ENCODE results near the gene IQSEC1. TPM values are rescaled to one million over a fixed set of nuclear protein-coding genes. Genes with fewer than 3 reads are reported as not detected.

IQSEC1 gene
- total and polyA plus RNA-seq, 7 donors: 2.5 to 39.1 (median 23.9) TPM

- WGBS, 2 donors: 54 to 78% methylated on average over 23 of the region's 23 CpGs
- intact Hi-C loops (cut with DNase I): no loop called here
Measured at GRCh38 chr3:13081603-13082360, 8.6 kb upstream of the IQSEC1 start.

DNA sequence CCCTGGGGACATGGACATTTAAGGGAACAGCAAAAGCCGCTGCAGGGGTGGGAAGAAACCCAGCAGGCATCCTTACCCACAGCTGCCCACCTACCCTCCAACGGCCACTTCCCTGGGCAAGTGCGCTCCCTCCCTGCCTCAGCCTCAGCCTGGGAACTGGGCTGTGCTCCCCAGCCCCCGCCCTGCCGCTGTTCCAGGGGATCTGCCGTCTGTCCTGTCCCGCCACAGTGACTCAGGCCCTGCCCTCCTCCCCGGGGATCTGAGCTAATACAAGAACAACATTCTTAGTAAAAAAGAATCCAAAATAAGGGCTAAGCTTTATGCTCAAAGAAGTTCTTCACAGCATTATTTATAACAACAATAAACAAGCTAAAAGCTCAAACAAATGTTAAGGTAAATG is 7.4 kb upstream of the IQSEC1 start:
- Histone ChIP-seq H3K36me3 (no peaks in the 10 kb centered on the region), H3K4me3 (no peak overlapping the region), H3K27me3 (peaks cover 0 to 27% (median 9%) of the 10 kb centered on the region in 3 donors), H3K4me1 (peaks cover 0 to 7% (median 7%) of the 10 kb centered on the region in 4 donors), H3K27ac (no peak overlapping the region), H3K9me3 (no peaks in the 10 kb centered on the region)
- WGBS, 2 donors: 59 to 64% methylated on average over 8 of the region's 8 CpGs
- DNase-seq: no peak
- intact Hi-C loops (cut with DNase I): no loop called here
- TF ChIP-seq POLR2AphosphoS5 (IDR thresholded peaks at IDR 0.05) (no peak), POLR2A (IDR thresholded peaks at IDR 0.05) (no peak), EP300 (IDR thresholded peaks at IDR 0.05) (no peak)
- TF ChIP-seq, protein P1, sequence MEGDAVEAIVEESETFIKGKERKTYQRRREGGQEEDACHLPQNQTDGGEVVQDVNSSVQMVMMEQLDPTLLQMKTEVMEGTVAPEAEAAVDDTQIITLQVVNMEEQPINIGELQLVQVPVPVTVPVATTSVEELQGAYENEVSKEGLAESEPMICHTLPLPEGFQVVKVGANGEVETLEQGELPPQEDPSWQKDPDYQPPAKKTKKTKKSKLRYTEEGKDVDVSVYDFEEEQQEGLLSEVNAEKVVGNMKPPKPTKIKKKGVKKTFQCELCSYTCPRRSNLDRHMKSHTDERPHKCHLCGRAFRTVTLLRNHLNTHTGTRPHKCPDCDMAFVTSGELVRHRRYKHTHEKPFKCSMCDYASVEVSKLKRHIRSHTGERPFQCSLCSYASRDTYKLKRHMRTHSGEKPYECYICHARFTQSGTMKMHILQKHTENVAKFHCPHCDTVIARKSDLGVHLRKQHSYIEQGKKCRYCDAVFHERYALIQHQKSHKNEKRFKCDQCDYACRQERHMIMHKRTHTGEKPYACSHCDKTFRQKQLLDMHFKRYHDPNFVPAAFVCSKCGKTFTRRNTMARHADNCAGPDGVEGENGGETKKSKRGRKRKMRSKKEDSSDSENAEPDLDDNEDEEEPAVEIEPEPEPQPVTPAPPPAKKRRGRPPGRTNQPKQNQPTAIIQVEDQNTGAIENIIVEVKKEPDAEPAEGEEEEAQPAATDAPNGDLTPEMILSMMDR (IDR thresholded peaks at IDR 0.05): no peak

More at GRCh38 chr3:13081603-13082360, 8.6 kb upstream of the IQSEC1 start:
- no peak overlapping the region for H3K27ac ChIP-seq
- H3K4me1 ChIP-seq: peaks cover 0 to 7% (median 7%) of the 10 kb centered on the region in 4 donors
- H3K4me3 ChIP-seq: no peak overlapping the region
- H3K27me3 ChIP-seq: peaks cover 0 to 17% (median 0%) of the 10 kb centered on the region in 3 donors
- H3K9me3 ChIP-seq: no peaks in the 10 kb centered on the region
- no peak for DNase-seq
- no peak for TF ChIP-seq POLR2A (IDR thresholded peaks at IDR 0.05)
- TF ChIP-seq EP300 (IDR thresholded peaks at IDR 0.05): no peak
- TF ChIP-seq, protein P1 (IDR thresholded peaks at IDR 0.05): no peak
- TF ChIP-seq POLR2AphosphoS5 (IDR thresholded peaks at IDR 0.05): no peak
- no peaks in the 10 kb centered on the region for H3K36me3 ChIP-seq

GRCh38 chr3:13080026-13080425 is 6.8 kb upstream of the IQSEC1 start:
- Histone ChIP-seq H3K27ac (no peak overlapping the region), H3K4me1 (peaks cover 0 to 7% (median 7%) of the 10 kb centered on the region in 4 donors), H3K9me3 (no peaks in the 10 kb centered on the region), H3K27me3 (peaks cover 0 to 33% (median 15%) of the 10 kb centered on the region in 3 donors), H3K4me3 (no peak overlapping the region), H3K36me3 (no peaks in the 10 kb centered on the region)
- intact Hi-C loops (cut with DNase I): no loop called here
- TF ChIP-seq POLR2A (IDR thresholded peaks at IDR 0.05) (no peak), EP300 (IDR thresholded peaks at IDR 0.05) (no peak), POLR2AphosphoS5 (IDR thresholded peaks at IDR 0.05) (no peak)
- TF ChIP-seq, protein P1 (IDR thresholded peaks at IDR 0.05): no peak
- WGBS, 2 donors: 73 to 88% methylated on average over 3 of the region's 3 CpGs
- no peak for DNase-seq

GRCh38 chr3:13079510-13079909 is 6.3 kb upstream of the IQSEC1 start:
- intact Hi-C loops (cut with DNase I): no loop called here
- Histone ChIP-seq H3K4me3 (no peak overlapping the region), H3K4me1 (peaks cover 0 to 7% (median 7%) of the 10 kb centered on the region in 4 donors), H3K27me3 (peaks cover 2 to 38% (median 20%) of the 10 kb centered on the region in 3 donors), H3K36me3 (no peaks in the 10 kb centered on the region), H3K9me3 (no peaks in the 10 kb centered on the region), H3K27ac (no peak overlapping the region)
- DNase-seq: no peak
- WGBS, 2 donors: 90 to 94% methylated on average over 7 of the region's 7 CpGs
- TF ChIP-seq POLR2AphosphoS5 (IDR thresholded peaks at IDR 0.05): no peak
- TF ChIP-seq POLR2A (IDR thresholded peaks at IDR 0.05): no peak
- TF ChIP-seq, protein P1 (IDR thresholded peaks at IDR 0.05): no peak
- no peak for TF ChIP-seq EP300 (IDR thresholded peaks at IDR 0.05)

All from sigmoid colon (tissue), 7 donors.